KOPT-K1 (cell line): ENCODE results near the gene PIK3R6.
"Not testable (repeated sequence)": the region's sequence is repeated elsewhere in the genome, so short reads cannot be mapped to it uniquely, and the experiment has no call there.

ENCODE experiments used
- H3K27ac ChIP-seq: fragments of 200-600 bp; sonication (generic); 2 replicates; pipeline ENCODE4 v1.5.1; 2016; ENCODE audit warnings: antibody characterized with exemption, mild to moderate bottlenecking, low read depth, low read length; ENCODE audit not compliant: poor library complexity, severe bottlenecking
- H3K36me3 ChIP-seq: fragments of 200-600 bp; sonication (generic); 2 replicates; pipeline ENCODE4 v1.5.1; 2017; ENCODE audit warnings: antibody characterized with exemption, mild to moderate bottlenecking, low read length, moderate library complexity; ENCODE audit not compliant: insufficient read depth
- H3K9me3 ChIP-seq: fragments of 200-600 bp; sonication (generic); 2 replicates; pipeline ENCODE4 v1.5.1; 2017; ENCODE audit warnings: antibody characterized with exemption, low read length, mild to moderate bottlenecking; ENCODE audit not compliant: insufficient read depth, poor library complexity, severe bottlenecking

The PIK3R6 gene

GRCh38 chr17:8818654-8819330, 48.7 kb downstream of the PIK3R6 start:
- peaks cover 8% of the 10 kb centered on the region for H3K9me3 ChIP-seq
- H3K27ac ChIP-seq, result no peak overlapping the region
- H3K36me3 ChIP-seq, result peaks cover 14% of the 10 kb centered on the region; the same call in 1 of the 2 replicates

GRCh38 chr17:8818047-8818446, 49.4 kb downstream of the PIK3R6 start:
- Histone ChIP-seq H3K27ac (no peak overlapping the region), H3K36me3 (peaks cover 7% of the 10 kb centered on the region; the same call in 1 of the 2 replicates)

GRCh38 chr17:8806926-8807550, 60.4 kb downstream of the PIK3R6 start:
- H3K36me3 ChIP-seq, result peaks cover 46% of the 10 kb centered on the region; the same call in 1 of the 2 replicates
- H3K27ac ChIP-seq, result no peak overlapping the region
- peaks cover 21% of the 10 kb centered on the region for H3K9me3 ChIP-seq

More at GRCh38 chr17:8818047-8818446, 49.4 kb downstream of the PIK3R6 start:
- H3K9me3 ChIP-seq, result peaks cover 12% of the 10 kb centered on the region

- H3K27ac ChIP-seq, result no peak overlapping the region
- peaks cover 16% of the 10 kb centered on the region for H3K9me3 ChIP-seq
- H3K36me3 ChIP-seq, result peaks cover 45% of the 10 kb centered on the region; the same call in 1 of the 2 replicates
Measured at GRCh38 chr17:8806253-8806925, 61.1 kb downstream of the PIK3R6 start.

- not testable (repeated sequence) for H3K27ac ChIP-seq, H3K9me3 ChIP-seq
- peaks cover 39% of the 10 kb centered on the region; the same call in 1 of the 2 replicates for H3K36me3 ChIP-seq
Measured at GRCh38 chr17:8805396-8805795, 62.1 kb downstream of the PIK3R6 start.

- Histone ChIP-seq H3K27ac (no peak overlapping the region), H3K36me3 (peaks cover 26% of the 10 kb centered on the region; the same call in 1 of the 2 replicates), H3K9me3 (no peaks in the 10 kb centered on the region)
Measured at GRCh38 chr17:8803531-8804420, 63.7 kb downstream of the PIK3R6 start.

GRCh38 chr17:8801135-8801840, 66.2 kb downstream of the PIK3R6 start:
- Histone ChIP-seq H3K36me3 (peaks cover 21% of the 10 kb centered on the region; the same call in 1 of the 2 replicates), H3K9me3 (no peaks in the 10 kb centered on the region), H3K27ac (no peak overlapping the region)

GRCh38 chr17:8800656-8801055, 66.8 kb downstream of the PIK3R6 start:
- Histone ChIP-seq H3K27ac (no peak overlapping the region), H3K36me3 (peaks cover 21% of the 10 kb centered on the region; the same call in 1 of the 2 replicates), H3K9me3 (no peaks in the 10 kb centered on the region)

GRCh38 chr17:8799570-8800212, 67.8 kb downstream of the PIK3R6 start:
- peaks cover 21% of the 10 kb centered on the region; the same call in 1 of the 2 replicates for H3K36me3 ChIP-seq
- no peaks in the 10 kb centered on the region for H3K9me3 ChIP-seq
- H3K27ac ChIP-seq, result no peak overlapping the region

- H3K36me3 ChIP-seq, result peaks cover 18% of the 10 kb centered on the region; the same call in 1 of the 2 replicates
- H3K27ac ChIP-seq, result no peak within 1 kb of the TSS
- no peaks in the 10 kb centered on the region for H3K9me3 ChIP-seq
Measured at GRCh38 chr17:8798846-8799569, 68.5 kb downstream of the PIK3R6 start, which contains the start of gene MFSD6L. Gene MFSD6L (minus strand): TSS chr17:8799365. CDS start chr17:8799120, 245 bp downstream.

- Histone ChIP-seq H3K36me3 (peaks cover 11% of the 10 kb centered on the region; the same call in 1 of the 2 replicates), H3K9me3 (no peaks in the 10 kb centered on the region), H3K27ac (no peak overlapping the region)
Measured at GRCh38 chr17:8798176-8798845, 69.2 kb downstream of the PIK3R6 start.

GRCh38 chr17:8797621-8798175, 69.8 kb downstream of the PIK3R6 start:
- Histone ChIP-seq H3K36me3 (peaks cover 5% of the 10 kb centered on the region; the same call in 1 of the 2 replicates), H3K9me3 (no peaks in the 10 kb centered on the region), H3K27ac (no peak overlapping the region)
